HEK293T (cell line): ENCODE results near the gene BAZ1B.

ENCODE experiments used
- BHLHE40 ChIP-seq: fragments of 450-650 bp; IDR thresholded peaks from 2 replicates; pipeline ENCODE4 v1.6.1; 2016; ENCODE audit warnings: mild to moderate bottlenecking, moderate library complexity, borderline replicate concordance
- ELF4 ChIP-seq: fragments of 450-650 bp; IDR thresholded peaks from 2 replicates; pipeline ENCODE4 v1.6.1; 2017; ENCODE audit warnings: antibody characterized with exemption
- FOXM1 ChIP-seq: fragments of 450-650 bp; IDR thresholded peaks from 2 replicates; pipeline ENCODE4 v1.6.1; 2017; ENCODE audit warnings: mild to moderate bottlenecking, borderline replicate concordance
- LEF1 ChIP-seq: fragments of 450-650 bp; IDR thresholded peaks from 2 replicates; pipeline ENCODE4 v1.6.1; 2017; ENCODE audit warnings: mild to moderate bottlenecking, borderline replicate concordance
- NFRKB ChIP-seq: fragments of 450-650 bp; IDR thresholded peaks from 2 replicates; pipeline ENCODE4 v1.6.1; 2016; ENCODE audit warnings: mild to moderate bottlenecking, moderate library complexity
- SP1 ChIP-seq: fragments of 450-650 bp; IDR thresholded peaks from 2 replicates; pipeline ENCODE4 v1.6.1; 2017
- SUZ12 ChIP-seq: fragments of 450-650 bp; IDR thresholded peaks from 2 replicates; pipeline ENCODE4 v1.6.1; 2016; ENCODE audit warnings: mild to moderate bottlenecking
- TARDBP ChIP-seq: fragments of 450-650 bp; IDR thresholded peaks from 2 replicates; pipeline ENCODE4 v1.6.1; 2016
- ZNF384 ChIP-seq: fragments of 450-650 bp; IDR thresholded peaks from 2 replicates; pipeline ENCODE4 v1.6.1; 2016

GRCh38 chr7:73509463-73509862 lies 12.6 kb downstream of the BAZ1B start:
- TF ChIP-seq LEF1: no peak
- TF ChIP-seq SP1: no peak
- no peak for TF ChIP-seq NFRKB
- no peak for TF ChIP-seq ELF4
- TF ChIP-seq FOXM1: no peak
- no peak for TF ChIP-seq BHLHE40
- no peak for TF ChIP-seq SUZ12
- no peak for TF ChIP-seq TARDBP
- TF ChIP-seq ZNF384: no peak
